Body of pancreas (tissue), 4 donors: ENCODE results near the gene TCAP.

Source experiments
- CTCF ChIP-seq, 7 experiments: fragments of 450-650 bp in 4 of 7; fragments of 200-600 bp in 3 of 7; sonication (generic) in 3 of 7; IDR thresholded peaks; one replicate each; pipeline ENCODE4 v1.5.1; 2016 to 2019; ENCODE audit warnings: antibody characterized with exemption in 7 of 7
- POLR2A ChIP-seq, 3 donors: fragments of 450-650 bp; IDR thresholded peaks; one replicate each; pipeline ENCODE4 v1.6.1; 2016; ENCODE audit warnings: antibody characterized with exemption in 3 of 3, mild to moderate bottlenecking in 2 of 3

DNA sequence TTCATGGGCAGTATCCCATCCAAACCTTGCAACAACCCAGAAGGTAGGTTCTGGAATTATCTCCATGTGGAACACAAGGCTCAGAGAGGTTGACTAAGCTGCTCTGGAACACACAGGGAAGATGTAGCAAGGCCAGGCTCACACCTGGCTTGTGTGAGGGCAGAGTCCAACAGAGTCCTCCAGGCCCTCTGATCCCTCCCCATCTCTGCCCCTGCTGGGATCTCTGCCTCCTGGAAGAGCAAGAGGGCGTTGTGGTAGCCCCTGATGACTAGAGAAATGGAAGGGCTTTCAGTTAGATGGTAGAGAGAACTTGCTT lies 45.4 kb upstream of the TCAP start:
- TF ChIP-seq CTCF (IDR thresholded peaks at IDR 0.05) (no peak), POLR2A (IDR thresholded peaks at IDR 0.05) (no peak)
